Uterus (tissue), 4 donors: ENCODE measurements around the gene NEK9. TPM values are rescaled to one million over a fixed set of nuclear protein-coding genes. Genes with fewer than 3 reads are reported as not detected.
A peak's percentile ranks its signal among the peaks of the same experiment; 100 is the strongest.
"Not testable (repeated sequence)": the region's sequence is repeated elsewhere in the genome, so short reads cannot be mapped to it uniquely, and the experiment has no call there.

ENCODE experiments used
- DNase-seq, 2 donors: peaks; one replicate each; pipeline ENCODE4 v3.0.0-alpha.2; 2019 to 2020
- H3K27ac ChIP-seq, 2 donors: fragments of 200-600 bp; sonication (generic); 1 replicate in 1 of 2; 2 replicates in 1 of 2; pipeline ENCODE4 v1.5.1; 2016 to 2018
- H3K27me3 ChIP-seq, 2 donors: fragments of 200-600 bp; sonication (generic); one replicate each; pipeline ENCODE4 v1.5.1; 2018 to 2019; ENCODE audit warnings: control low read depth in 1 of 2
- H3K36me3 ChIP-seq, 2 donors: fragments of 200-600 bp; sonication (generic); one replicate each; pipeline ENCODE4 v1.5.1; 2019; ENCODE audit warnings: control low read depth in 1 of 2
- H3K4me1 ChIP-seq, 2 donors: fragments of 200-600 bp; sonication (generic); one replicate each; pipeline ENCODE4 v1.5.1; 2018 to 2019; ENCODE audit warnings: control low read depth in 1 of 2
- H3K4me3 ChIP-seq, 2 donors: fragments of 200-600 bp; sonication (generic); 1 replicate in 1 of 2; 2 replicates in 1 of 2; pipeline ENCODE4 v1.5.1; 2018 to 2019; ENCODE audit warnings: mild to moderate bottlenecking in 1 of 2
- H3K9me3 ChIP-seq, 2 donors: fragments of 200-600 bp; sonication (generic); one replicate each; pipeline ENCODE4 v1.5.1; 2019; ENCODE audit warnings: control low read depth in 1 of 2
- CTCF ChIP-seq, 4 experiments: fragments of 200-600 bp in 2 of 4; fragments of 450-650 bp in 2 of 4; sonication (generic) in 2 of 4; IDR thresholded peaks; one replicate each; pipeline ENCODE4 v1.5.1; 2016 to 2019; ENCODE audit warnings: antibody characterized with exemption in 4 of 4, mild to moderate bottlenecking in 2 of 4, moderate library complexity in 1 of 4
- POLR2A ChIP-seq, 2 donors: fragments of 450-650 bp; IDR thresholded peaks; one replicate each; pipeline ENCODE4 v1.6.1; 2016; ENCODE audit warnings: antibody characterized with exemption in 2 of 2, mild to moderate bottlenecking in 1 of 2, moderate library complexity in 1 of 2
- intact Hi-C: fragments of 100-400 bp; cut with DNase I; formaldehyde crosslinking; loops from one replicate; pipeline ENCODE4 v1.15.1; 2023; ENCODE audit warnings: low total_unique reads
- total RNA-seq, 4 donors: library from RNA; depleted of rRNA in 3 of 4; stranded (reverse); fragments of >200 nt in 3 of 4; gene quantifications; one replicate each; pipeline versions ENCODE4 v1.1.0 to v1.2.4, GENCODE V29; 2014 to 2023
- donor health status: DM: yes; HTN: yes; CAD: no.

Gene NEK9
- total RNA-seq, 4 donors from 2014 or later = 51.2 to 115 (median 71.4) TPM

GRCh38 chr14:75153295-75153694 is 26.4 kb upstream of the NEK9 start:
- TF ChIP-seq CTCF (IDR thresholded peaks at IDR 0.05) (no peak), POLR2A (IDR thresholded peaks at IDR 0.05) (no peak)
- no peak for DNase-seq
- H3K36me3 ChIP-seq = no peaks in the 10 kb centered on the region
- H3K4me3 ChIP-seq = no peak overlapping the region
- no peaks in the 10 kb centered on the region for H3K27me3 ChIP-seq
- intact Hi-C loops = no loop called here
- peaks cover 0 to 3% of the 10 kb centered on the region in 2 donors for H3K4me1 ChIP-seq
- H3K9me3 ChIP-seq = no peaks in the 10 kb centered on the region
- no peak overlapping the region for H3K27ac ChIP-seq

- H3K36me3 ChIP-seq = no peaks in the 10 kb centered on the region
- H3K27me3 ChIP-seq = no peaks in the 10 kb centered on the region
- TF ChIP-seq POLR2A (IDR thresholded peaks at IDR 0.05) = no peak
- no peak for TF ChIP-seq CTCF (IDR thresholded peaks at IDR 0.05)
- H3K4me1 ChIP-seq = peaks cover 5 to 7% of the 10 kb centered on the region in 2 donors
- intact Hi-C loops = no loop called here
- H3K4me3 ChIP-seq = no peak overlapping the region
- H3K9me3 ChIP-seq = no peaks in the 10 kb centered on the region
- no peak overlapping the region for H3K27ac ChIP-seq
- DNase-seq = no peak
These were observed 25.0 kb upstream of the NEK9 start for GRCh38 chr14:75151851-75152250.

GRCh38 chr14:75150637-75151036 is 23.8 kb upstream of the NEK9 start:
- peak overlapping the region in 1 of 2 donors; percentile 3 for H3K27ac ChIP-seq
- H3K27me3 ChIP-seq, H3K4me1 ChIP-seq, DNase-seq, intact Hi-C loops, H3K9me3 ChIP-seq, H3K36me3 ChIP-seq, H3K4me3 ChIP-seq: not testable (repeated sequence)

- Histone ChIP-seq H3K27me3 (no peaks in the 10 kb centered on the region), H3K4me1 (peaks cover 5 to 7% of the 10 kb centered on the region in 2 donors), H3K36me3 (no peaks in the 10 kb centered on the region)
These were observed 23.3 kb upstream of the NEK9 start for GRCh38 chr14:75150150-75150549.

GRCh38 chr14:75147423-75148071 is 20.7 kb upstream of the NEK9 start:
- Histone ChIP-seq H3K36me3 (no peaks in the 10 kb centered on the region), H3K27me3 (no peaks in the 10 kb centered on the region), H3K27ac (peak overlapping the region; percentile 76 to 93), H3K9me3 (no peaks in the 10 kb centered on the region), H3K4me1 (peaks cover 5 to 7% of the 10 kb centered on the region in 2 donors), H3K4me3 (no peak overlapping the region)
- TF ChIP-seq POLR2A (IDR thresholded peaks at IDR 0.05) (no peak), CTCF (IDR thresholded peaks at IDR 0.05) (peak; percentile 35 to 59 (median 52))
- DNase-seq = peak; percentile 61 to 75
- intact Hi-C loops = no loop called here

More at GRCh38 chr14:75150150-75150549, 23.3 kb upstream of the NEK9 start:
- TF ChIP-seq POLR2A (IDR thresholded peaks at IDR 0.05) (no peak), CTCF (IDR thresholded peaks at IDR 0.05) (no peak)
- no peak for DNase-seq
- Histone ChIP-seq H3K9me3 (no peaks in the 10 kb centered on the region), H3K4me3 (no peak overlapping the region), H3K27ac (peak overlapping the region; percentile 21 to 93)
- intact Hi-C loops = no loop called here
